Karpas-422 (cell line): ENCODE data around the gene PBX1. TPM values are rescaled to one million over a fixed set of nuclear protein-coding genes. Genes with fewer than 3 reads are reported as not detected.
A peak's percentile ranks its signal among the peaks of the same experiment; 100 is the strongest.

Experiments used
- DNase-seq: peaks from one replicate; pipeline ENCODE4 v3.0.0-alpha.2; 2015
- H2AFZ ChIP-seq: fragments of 200-600 bp; sonication (generic); 2 replicates; pipeline ENCODE4 v1.6.1; 2014; ENCODE audit warnings: antibody characterized with exemption, low read length, mixed read lengths
- H3K27ac ChIP-seq: fragments of 200-600 bp; sonication (generic); 2 replicates; pipeline ENCODE4 v1.5.1; 2014; ENCODE audit warnings: mild to moderate bottlenecking, low read length, moderate library complexity
- H3K27me3 ChIP-seq: fragments of 200-600 bp; sonication (generic); 2 replicates; pipeline ENCODE4 v1.6.1; 2014; ENCODE audit warnings: low read length, mixed read lengths
- H3K36me3 ChIP-seq: fragments of 200-600 bp; sonication (generic); 2 replicates; pipeline ENCODE4 v1.6.1; 2014; ENCODE audit warnings: low read length, mixed read lengths; ENCODE audit not compliant: insufficient read depth
- H3K4me1 ChIP-seq: fragments of 200-600 bp; sonication (generic); 2 replicates; pipeline ENCODE4 v1.6.1; 2014; ENCODE audit warnings: mild to moderate bottlenecking, low read length, mixed read lengths
- H3K4me2 ChIP-seq: fragments of 200-600 bp; sonication (generic); 2 replicates; pipeline ENCODE4 v1.6.1; 2014; ENCODE audit warnings: low read length, low read depth, mild to moderate bottlenecking; ENCODE audit not compliant: poor library complexity, severe bottlenecking
- H3K4me3 ChIP-seq: fragments of 200-600 bp; sonication (generic); 2 replicates; pipeline ENCODE4 v1.5.1; 2014; ENCODE audit warnings: mild to moderate bottlenecking, antibody characterized with exemption, low read length, mixed read lengths
- H3K79me2 ChIP-seq: fragments of 200-600 bp; sonication (generic); 2 replicates; pipeline ENCODE4 v1.6.1; 2014; ENCODE audit warnings: mild to moderate bottlenecking, low read length, mixed read lengths
- H3K9ac ChIP-seq: fragments of 200-600 bp; sonication (generic); 2 replicates; pipeline ENCODE4 v1.6.0; 2014; ENCODE audit warnings: low read length
- H3K9me2 ChIP-seq: fragments of 200-600 bp; sonication (generic), shearing (Covaris generic); replicated peaks from 2 replicates; pipeline ENCODE4 v1.6.0; 2014; ENCODE audit warnings: mild to moderate bottlenecking, low read length, moderate library complexity; ENCODE audit not compliant: insufficient read depth
- H3K9me3 ChIP-seq: fragments of 300-700, 200-600 bp; sonication (generic); 2 replicates; pipeline ENCODE4 v1.6.1; 2014; ENCODE audit warnings: low read length, mixed read lengths
- H4K20me1 ChIP-seq: fragments of 200-600 bp; sonication (generic); 2 replicates; pipeline ENCODE4 v1.6.1; 2014; ENCODE audit warnings: mild to moderate bottlenecking, antibody characterized with exemption, low read length, low read depth; ENCODE audit not compliant: insufficient read depth
- total RNA-seq: library from RNA; depleted of rRNA; stranded (reverse); fragments of >200 nt; shearing (Covaris generic); gene quantifications from 2 replicates; pipeline ENCODE4 v1.2.3, GENCODE V29; 2014; ENCODE audit warnings: low replicate concordance

Gene PBX1
- total RNA-seq, 1 experiment from 2014 or later, result 0.41 TPM

- Histone ChIP-seq H4K20me1 (no peaks in the 10 kb centered on the region), H3K4me1 (no peaks in the 10 kb centered on the region), H3K27ac (no peak overlapping the region), H3K27me3 (no peaks in the 10 kb centered on the region), H3K36me3 (no peaks in the 10 kb centered on the region), H2AFZ (no peak overlapping the region), H3K9me2 (no peaks in the 10 kb centered on the region), H3K4me3 (no peak overlapping the region), H3K79me2 (no peaks in the 10 kb centered on the region), H3K9ac (no peak overlapping the region), H3K9me3 (no peaks in the 10 kb centered on the region), H3K4me2 (no peak overlapping the region)
- no peak for DNase-seq
Observed at GRCh38 chr1:164671323-164671965, 112.5 kb downstream of the PBX1 start.

DNA sequence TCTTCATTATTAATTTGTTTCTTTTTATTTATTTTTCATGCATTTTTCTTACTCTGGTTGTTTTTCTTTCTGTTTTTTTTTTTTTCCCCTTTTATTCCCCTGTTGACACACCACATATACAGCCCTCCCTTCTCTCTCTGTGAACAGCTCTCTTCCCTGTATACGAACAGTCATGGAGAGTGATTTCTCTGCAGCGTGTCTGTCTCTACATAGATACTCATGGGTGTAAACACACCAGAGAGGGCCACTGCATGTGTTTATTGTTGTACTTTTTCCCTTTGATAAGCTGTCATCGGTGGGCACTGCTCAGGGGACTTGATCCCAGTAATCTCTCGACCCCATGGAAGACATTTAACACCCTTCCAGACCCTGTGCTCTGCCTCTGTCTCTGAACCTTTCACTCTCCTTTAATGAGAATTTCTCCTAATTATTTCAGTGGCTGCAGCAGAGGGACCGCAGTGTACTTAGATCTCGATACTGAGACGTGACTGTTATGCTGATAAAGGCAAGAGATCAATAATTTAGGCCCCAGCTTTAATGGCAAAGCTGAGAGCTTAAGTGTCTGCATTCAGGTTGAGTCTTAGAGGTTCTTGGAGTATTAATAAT lies 113.1 kb downstream of the PBX1 start:
- Histone ChIP-seq H3K36me3 (no peaks in the 10 kb centered on the region), H3K27ac (no peak overlapping the region), H3K27me3 (no peaks in the 10 kb centered on the region), H3K9ac (no peak overlapping the region), H4K20me1 (no peaks in the 10 kb centered on the region), H3K4me2 (no peak overlapping the region), H3K79me2 (no peaks in the 10 kb centered on the region), H3K9me3 (no peaks in the 10 kb centered on the region), H3K4me3 (no peak overlapping the region), H3K9me2 (no peaks in the 10 kb centered on the region), H3K4me1 (no peaks in the 10 kb centered on the region), H2AFZ (no peak overlapping the region)
- DNase-seq, result no peak

DNA sequence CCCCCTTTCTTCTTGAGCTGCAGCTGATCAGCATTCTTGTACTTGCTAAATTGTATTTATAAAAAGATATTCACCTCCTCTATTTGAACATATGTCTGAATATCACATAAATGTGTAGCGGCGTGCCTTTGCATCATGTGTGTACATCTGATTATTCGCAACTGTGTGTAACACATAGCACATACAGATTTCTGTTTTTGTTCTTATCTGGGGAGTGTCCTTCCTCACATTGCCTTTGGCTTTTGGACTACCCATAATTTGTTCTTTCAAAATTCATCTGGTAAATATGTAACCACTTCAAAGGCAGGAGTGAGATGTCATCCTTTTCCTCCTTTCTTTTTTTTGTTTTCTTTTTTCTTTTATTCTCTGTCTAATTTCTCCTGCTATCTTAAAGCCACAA lies 113.6 kb downstream of the PBX1 start:
- no peaks in the 10 kb centered on the region for H4K20me1 ChIP-seq
- H3K4me2 ChIP-seq, result no peak overlapping the region
- no peaks in the 10 kb centered on the region for H3K9me2 ChIP-seq
- H3K27ac ChIP-seq, result no peak overlapping the region
- H3K27me3 ChIP-seq, result no peaks in the 10 kb centered on the region
- H3K9ac ChIP-seq, result no peak overlapping the region
- no peak overlapping the region for H3K4me3 ChIP-seq
- no peaks in the 10 kb centered on the region for H3K9me3 ChIP-seq
- H3K79me2 ChIP-seq, result no peaks in the 10 kb centered on the region
- no peak for DNase-seq
- H3K36me3 ChIP-seq, result no peaks in the 10 kb centered on the region
- H2AFZ ChIP-seq, result no peak overlapping the region
- no peaks in the 10 kb centered on the region for H3K4me1 ChIP-seq

- DNase-seq, result peak; percentile 45
- Histone ChIP-seq H3K4me3 (no peak overlapping the region), H3K9ac (no peak overlapping the region), H3K4me1 (no peaks in the 10 kb centered on the region), H3K9me2 (no peaks in the 10 kb centered on the region), H3K79me2 (no peaks in the 10 kb centered on the region), H3K4me2 (no peak overlapping the region), H3K9me3 (no peaks in the 10 kb centered on the region), H4K20me1 (no peaks in the 10 kb centered on the region), H3K36me3 (no peaks in the 10 kb centered on the region), H3K27ac (no peak overlapping the region), H3K27me3 (no peaks in the 10 kb centered on the region), H2AFZ (no peak overlapping the region)
Observed at GRCh38 chr1:164673584-164674214, 114.7 kb downstream of the PBX1 start.

DNA sequence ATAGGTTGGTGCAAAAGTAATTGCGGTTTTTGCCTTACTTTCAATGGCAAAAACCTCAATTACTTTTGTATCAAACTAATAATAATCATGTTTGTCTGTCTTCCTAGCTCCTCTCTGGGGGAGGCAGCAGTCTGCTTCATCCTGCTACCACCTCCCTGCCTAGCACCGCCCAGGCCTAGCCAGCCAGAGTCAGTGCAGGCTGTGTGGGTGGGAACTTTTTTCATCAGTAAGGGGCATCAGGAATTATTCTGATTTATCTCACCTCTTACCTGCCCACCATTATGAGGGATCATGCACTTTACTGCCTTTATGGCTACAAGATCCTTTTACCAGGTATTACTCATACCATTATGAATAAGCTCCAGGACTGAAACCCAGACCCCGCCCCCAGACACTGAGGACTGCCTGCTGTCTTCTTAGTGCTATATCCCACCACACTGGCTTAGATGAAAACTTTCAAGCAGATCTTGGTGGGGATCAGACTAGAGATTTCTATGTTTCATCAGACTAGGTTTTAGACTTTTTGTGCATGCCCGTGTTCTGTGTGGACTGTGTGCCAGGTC lies 116.4 kb downstream of the PBX1 start:
- no peaks in the 10 kb centered on the region for H3K36me3 ChIP-seq
- H3K9me2 ChIP-seq, result no peaks in the 10 kb centered on the region
- H3K4me3 ChIP-seq, result no peak overlapping the region
- DNase-seq, result no peak
- no peaks in the 10 kb centered on the region for H3K9me3 ChIP-seq
- H3K27ac ChIP-seq, result no peak overlapping the region
- H3K9ac ChIP-seq, result no peak overlapping the region
- H3K4me2 ChIP-seq, result no peak overlapping the region
- no peaks in the 10 kb centered on the region for H3K4me1 ChIP-seq
- no peaks in the 10 kb centered on the region for H3K79me2 ChIP-seq
- H4K20me1 ChIP-seq, result no peaks in the 10 kb centered on the region
- H3K27me3 ChIP-seq, result no peaks in the 10 kb centered on the region
- H2AFZ ChIP-seq, result no peak overlapping the region

DNA sequence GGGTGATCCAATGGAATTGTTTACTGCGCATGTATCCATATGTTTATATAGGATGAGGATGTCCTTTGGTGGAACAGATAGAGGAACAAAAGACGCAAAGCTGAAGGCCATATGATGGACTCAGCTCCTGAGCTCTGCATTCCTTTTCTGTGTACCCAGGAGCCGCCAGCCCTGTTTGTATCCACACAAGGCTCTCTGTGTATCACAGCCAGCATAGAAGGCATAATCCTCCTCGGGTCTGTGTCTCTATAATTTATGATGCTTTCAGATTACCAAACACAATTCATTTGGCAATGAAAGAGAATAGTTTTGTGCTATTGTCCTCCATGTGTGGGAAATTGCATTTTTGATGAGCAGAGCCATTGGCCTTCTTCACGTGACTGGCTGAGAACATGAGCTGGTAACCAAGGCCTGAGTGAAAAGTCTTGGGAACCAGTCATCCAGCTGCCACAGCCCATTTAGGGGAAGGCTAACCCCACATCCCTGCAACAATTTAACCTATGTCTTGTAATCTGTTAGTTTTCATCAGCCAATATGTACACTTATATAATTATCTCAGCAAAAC lies 119.2 kb downstream of the PBX1 start:
- no peak for DNase-seq
- H4K20me1 ChIP-seq, result no peaks in the 10 kb centered on the region
- H3K4me2 ChIP-seq, result no peak overlapping the region
- no peaks in the 10 kb centered on the region for H3K9me3 ChIP-seq
- H3K9me2 ChIP-seq, result no peaks in the 10 kb centered on the region
- H3K36me3 ChIP-seq, result no peaks in the 10 kb centered on the region
- no peak overlapping the region for H3K27ac ChIP-seq
- H3K79me2 ChIP-seq, result no peaks in the 10 kb centered on the region
- no peak overlapping the region for H3K4me3 ChIP-seq
- no peak overlapping the region for H2AFZ ChIP-seq
- H3K9ac ChIP-seq, result no peak overlapping the region
- H3K4me1 ChIP-seq, result no peaks in the 10 kb centered on the region
- no peaks in the 10 kb centered on the region for H3K27me3 ChIP-seq

- no peaks in the 10 kb centered on the region for H3K9me2 ChIP-seq
- H3K27ac ChIP-seq, result no peak overlapping the region
- no peaks in the 10 kb centered on the region for H3K27me3 ChIP-seq
- no peaks in the 10 kb centered on the region for H3K79me2 ChIP-seq
- no peaks in the 10 kb centered on the region for H3K4me1 ChIP-seq
- no peak overlapping the region for H3K4me3 ChIP-seq
- no peaks in the 10 kb centered on the region for H4K20me1 ChIP-seq
- no peaks in the 10 kb centered on the region for H3K9me3 ChIP-seq
- no peak overlapping the region for H2AFZ ChIP-seq
- no peak for DNase-seq
- no peak overlapping the region for H3K4me2 ChIP-seq
- no peak overlapping the region for H3K9ac ChIP-seq
- no peaks in the 10 kb centered on the region for H3K36me3 ChIP-seq
Observed at GRCh38 chr1:164682570-164682969, 123.6 kb downstream of the PBX1 start.

- Histone ChIP-seq H3K27ac (no peak overlapping the region), H3K9ac (no peak overlapping the region), H3K4me2 (no peak overlapping the region), H3K79me2 (no peaks in the 10 kb centered on the region), H3K9me3 (no peaks in the 10 kb centered on the region), H4K20me1 (no peaks in the 10 kb centered on the region), H3K9me2 (no peaks in the 10 kb centered on the region), H3K4me1 (no peaks in the 10 kb centered on the region), H3K27me3 (no peaks in the 10 kb centered on the region), H2AFZ (no peak overlapping the region), H3K4me3 (no peak overlapping the region), H3K36me3 (no peaks in the 10 kb centered on the region)
- no peak for DNase-seq
Observed at GRCh38 chr1:164683235-164683634, 124.3 kb downstream of the PBX1 start.
